Right ventricle myocardium inferior (tissue), 1 donor: ENCODE results near the gene SQSTM1. TPM values are rescaled to one million over a fixed set of nuclear protein-coding genes. Genes with fewer than 3 reads are reported as not detected.
A peak's percentile ranks its signal among the peaks of the same experiment; 100 is the strongest.

ENCODE experiments used
- ATAC-seq: fragments of 200-7000 bp; cut with Tn5 transposase; one replicate; pipeline ENCODE4 v1.9.1; 2020; ENCODE audit warnings: mild to moderate bottlenecking, moderate library complexity
- DNase-seq: peaks from one replicate; pipeline ENCODE4 v3.0.0; 2021; ENCODE audit errors: missing footprints
- intact Hi-C: fragments of 100-400 bp; cut with DNase I; formaldehyde crosslinking; loops from one replicate; pipeline ENCODE4 v1.11.0; 2022
- total RNA-seq: library from RNA; stranded (reverse); fragmentation: NEBNext Ultra II Directional; extraction: Animal tissue kit (Norgen Biotek cat#: 25700); gene quantifications from one replicate; pipeline ENCODE4 v1.2.1, GENCODE V29; 2021
- donor health status: DM: no; HTN: yes; CAD: no; lungs with severe emphysema.

The SQSTM1 gene
- total RNA-seq, 1 donor from 2014 or later, result 407 TPM

GRCh38 chr5:179793468-179794139, 27.1 kb upstream of the SQSTM1 start, which contains the start of gene LTC4S:
LTC4S (plus strand) TSS chr5:179793986; CDS start chr5:179794081, 95 bp downstream.
- intact Hi-C loops, result no loop called here
- peak; percentile 70 for ATAC-seq
- peak; percentile 93 for DNase-seq

- DNase-seq, result no peak
Measured at GRCh38 chr5:179794171-179794570, 26.5 kb upstream of the SQSTM1 start.

GRCh38 chr5:179794575-179794974, 26.1 kb upstream of the SQSTM1 start:
- intact Hi-C loops, result no loop called here
- no peak for DNase-seq

More at GRCh38 chr5:179794171-179794570, 26.5 kb upstream of the SQSTM1 start:
- intact Hi-C loops, result no loop called here
- no peak for ATAC-seq

GRCh38 chr5:179795049-179795862, 25.4 kb upstream of the SQSTM1 start:
- ATAC-seq, result no peak
- no peak for DNase-seq
- intact Hi-C loops, result no loop called here

More at GRCh38 chr5:179794575-179794974, 26.1 kb upstream of the SQSTM1 start:
- ATAC-seq, result no peak

GRCh38 chr5:179795863-179796833, 24.6 kb upstream of the SQSTM1 start:
- peak; percentile 77 for ATAC-seq
- intact Hi-C loops, result loop anchor here (2.0 kb wide), 1 partner anchor 33 kb away; no protein-coding TSS in a partner anchor
- peak; percentile 93 for DNase-seq

- intact Hi-C loops, result loop anchor here (2.0 kb wide), 1 partner anchor 34 kb away; no protein-coding TSS in a partner anchor
- no peak for ATAC-seq
- no peak for DNase-seq
Measured at GRCh38 chr5:179796877-179797608, 23.7 kb upstream of the SQSTM1 start.

GRCh38 chr5:179797741-179798140, 23.0 kb upstream of the SQSTM1 start:
- intact Hi-C loops, result loop anchor here (2.0 kb wide), 1 partner anchor 35 kb away; no protein-coding TSS in a partner anchor
- DNase-seq, result no peak

GRCh38 chr5:179798144-179798770, 22.4 kb upstream of the SQSTM1 start:
- intact Hi-C loops, result no loop called here
- ATAC-seq (no peak), DNase-seq (no peak)

More at GRCh38 chr5:179797741-179798140, 23.0 kb upstream of the SQSTM1 start:
- ATAC-seq, result no peak

- intact Hi-C loops, result loop anchor here (1.0 kb wide), 1 partner anchor 61 kb away; no protein-coding TSS in a partner anchor
- DNase-seq (no peak), ATAC-seq (no peak)
Measured at GRCh38 chr5:179798771-179799643, 21.7 kb upstream of the SQSTM1 start.

DNA sequence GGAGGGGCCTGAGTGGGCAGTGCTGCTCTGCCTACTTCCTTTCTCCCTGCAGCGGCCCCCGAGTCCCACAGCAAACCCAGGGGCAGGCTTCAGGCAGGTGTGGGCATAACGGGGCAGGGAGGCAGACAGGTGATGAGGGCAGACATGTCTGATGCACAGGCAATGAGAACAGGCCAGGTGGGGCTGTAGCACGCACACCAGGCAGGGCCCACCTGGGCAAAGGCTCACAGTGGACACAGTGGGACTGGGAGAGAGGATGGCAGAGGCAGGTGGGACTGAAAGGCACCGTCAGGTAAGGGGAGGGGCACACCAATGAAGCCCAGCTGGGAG, 21.1 kb upstream of the SQSTM1 start:
- intact Hi-C loops, result loop anchor here (1.0 kb wide), 1 partner anchor 61 kb away; no protein-coding TSS in a partner anchor
- ATAC-seq, result no peak
- no peak for DNase-seq

DNA sequence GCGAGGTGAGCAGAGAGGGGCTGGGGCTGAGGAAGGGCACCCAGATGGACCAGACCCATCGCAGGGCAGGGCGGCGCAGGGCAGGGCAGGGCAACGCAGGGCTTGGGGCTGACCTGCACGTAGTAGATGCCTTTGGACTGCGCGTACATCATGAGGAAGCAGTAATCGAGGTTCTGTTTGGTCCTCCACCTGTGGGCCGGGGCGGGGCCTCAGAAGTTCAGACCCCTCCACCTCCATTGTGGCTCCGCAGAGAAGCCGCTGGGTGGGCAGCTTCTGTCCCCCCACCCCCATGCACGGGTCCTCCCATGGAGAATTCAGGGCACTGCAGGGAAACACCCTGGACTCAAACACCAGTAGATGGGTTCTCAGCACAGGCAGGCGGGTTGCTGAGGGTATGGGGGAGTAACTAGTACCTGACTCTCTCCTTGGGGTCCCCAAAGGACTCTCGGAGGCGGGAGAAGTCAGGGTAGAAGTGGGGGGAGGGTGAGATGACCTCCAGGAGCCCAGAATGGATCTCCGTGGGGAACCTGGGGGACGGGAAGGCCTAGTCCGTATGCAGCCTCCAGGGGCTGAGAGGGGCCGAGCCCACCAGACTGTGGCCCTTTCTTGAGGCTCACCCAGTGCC, 20.5 kb upstream of the SQSTM1 start:
- ATAC-seq (no peak), DNase-seq (no peak)
- intact Hi-C loops, result no loop called here

DNA sequence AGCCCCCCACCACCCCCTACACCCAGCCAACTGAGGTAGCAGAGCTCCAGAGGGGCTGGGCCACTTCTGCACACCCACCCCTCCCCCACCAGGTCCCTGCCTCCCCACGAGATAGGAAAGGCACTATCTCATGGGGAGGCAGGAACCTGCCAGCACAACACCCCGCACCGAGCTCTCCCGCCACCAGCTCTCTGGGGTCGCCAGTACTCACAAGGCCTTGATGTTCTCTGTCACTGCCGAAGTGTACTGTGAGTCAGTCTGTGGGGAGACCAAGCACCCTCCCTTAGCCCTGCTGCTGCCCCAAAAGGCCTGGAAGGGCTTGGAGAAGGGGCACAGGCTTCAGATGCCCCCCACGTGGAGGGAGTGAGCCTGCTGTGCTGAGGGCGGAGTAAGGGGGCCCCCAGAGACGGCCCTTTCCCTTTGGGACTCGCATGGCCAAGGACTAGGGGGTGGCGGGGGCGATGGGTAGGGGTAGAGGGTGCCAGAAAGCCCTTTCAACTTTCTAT, 20.0 kb upstream of the SQSTM1 start:
- DNase-seq (no peak), ATAC-seq (no peak)
- intact Hi-C loops, result no loop called here

DNA sequence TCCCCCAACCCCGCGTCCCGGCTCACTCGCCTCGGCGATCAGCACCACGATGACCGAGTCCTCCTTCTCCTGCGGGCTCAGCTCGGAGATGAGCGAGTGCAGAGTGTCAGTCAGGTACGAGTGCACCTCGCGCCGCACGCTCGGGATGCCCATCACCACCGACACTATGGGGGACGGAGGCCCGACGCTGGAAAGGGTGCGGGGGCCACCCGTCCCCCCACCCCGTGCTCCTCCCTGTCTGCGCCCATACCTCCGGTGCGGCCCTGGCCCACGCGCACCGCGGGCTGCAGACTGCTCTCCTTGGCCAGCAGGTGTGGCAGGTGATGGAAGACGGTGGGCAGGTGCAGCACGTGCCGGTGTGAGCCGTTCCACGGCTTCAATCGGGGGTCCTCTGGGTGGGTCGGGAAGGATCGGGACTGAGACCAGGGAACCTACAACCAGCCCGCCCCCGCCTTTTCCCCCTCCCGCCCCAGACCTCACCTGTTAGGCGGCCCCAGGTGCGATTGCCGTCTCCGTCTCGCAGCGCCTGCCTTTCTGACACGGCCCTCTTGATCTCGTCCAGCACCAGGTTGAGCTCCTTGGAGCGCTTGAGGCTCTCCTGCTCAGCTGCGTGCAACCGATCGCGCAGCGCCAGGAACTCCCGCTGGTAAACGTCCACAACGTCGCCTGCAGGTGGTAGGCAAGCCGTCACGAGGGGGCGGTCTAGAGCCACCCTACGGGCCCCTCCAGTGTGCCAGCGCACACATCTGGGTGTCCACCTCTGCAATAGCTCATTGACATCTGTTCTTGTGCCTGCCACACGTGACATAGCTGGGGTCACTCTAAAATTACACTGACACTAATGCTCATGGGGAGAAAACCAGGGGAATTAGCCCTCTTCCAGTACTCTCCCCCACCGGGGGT, 19.1 kb upstream of the SQSTM1 start:
- intact Hi-C loops, result no loop called here
- DNase-seq (peak; percentile 90), ATAC-seq (peak; percentile 27)

GRCh38 chr5:179802207-179802883, 18.4 kb upstream of the SQSTM1 start:
- intact Hi-C loops, result no loop called here
- no peak for DNase-seq
- no peak for ATAC-seq
